ENCODE measurements around the gene MRC2.
A peak's percentile ranks its signal among the peaks of the same experiment; 100 is the strongest.

MRC2 gene

GRCh38 chr17:62614142-62614541 lies 13.3 kb upstream of the MRC2 start:
- no peak for DNase-seq (ENCODE audit: low read depth)

GRCh38 chr17:62615503-62615902 lies 12.0 kb upstream of the MRC2 start:
- DNase-seq (ENCODE audit: low read depth) = no peak

GRCh38 chr17:62616993-62617893 lies 10.2 kb upstream of the MRC2 start:
- no peak for DNase-seq (ENCODE audit: low read depth)

- DNase-seq (ENCODE audit: low read depth) = no peak
Measured at GRCh38 chr17:62617894-62618472, 9.5 kb upstream of the MRC2 start.

GRCh38 chr17:62618647-62619416 lies 8.6 kb upstream of the MRC2 start:
- DNase-seq (ENCODE audit: low read depth) = no peak

- DNase-seq (ENCODE audit: low read depth) = no peak
Measured at GRCh38 chr17:62619417-62620155, 7.9 kb upstream of the MRC2 start.

- no peak for DNase-seq (ENCODE audit: low read depth)
Measured at GRCh38 chr17:62621223-62621622, 6.2 kb upstream of the MRC2 start.

GRCh38 chr17:62625184-62625869 lies 2.1 kb upstream of the MRC2 start:
- no peak for DNase-seq (ENCODE audit: low read depth)

- DNase-seq (ENCODE audit: low read depth) = no peak
Measured at GRCh38 chr17:62625870-62626200, 1.6 kb upstream of the MRC2 start.

GRCh38 chr17:62626719-62627218 lies 701 bp upstream of the MRC2 start:
- DNase-seq (ENCODE audit: low read depth) = no peak

- peak; percentile 40 for DNase-seq (ENCODE audit: low read depth)
Measured at GRCh38 chr17:62627904-62628633, 599 bp downstream of the MRC2 start.

GRCh38 chr17:62628831-62629555 lies 1.5 kb downstream of the MRC2 start:
- no peak for DNase-seq (ENCODE audit: low read depth)

- DNase-seq (ENCODE audit: low read depth) = no peak
Measured at GRCh38 chr17:62629556-62630364, 2.3 kb downstream of the MRC2 start.

GRCh38 chr17:62630365-62631085 lies 3.1 kb downstream of the MRC2 start:
- DNase-seq (ENCODE audit: low read depth) = no peak

- no peak for DNase-seq (ENCODE audit: low read depth)
Measured at GRCh38 chr17:62631086-62631935, 3.8 kb downstream of the MRC2 start.

GRCh38 chr17:62631936-62632924 lies 4.8 kb downstream of the MRC2 start:
- DNase-seq (ENCODE audit: low read depth) = no peak

Measured in activated T-cell treated with anti-CD3 and anti-CD28 coated beads for 48 hours (primary cell).